NCI-H526 treated with DMSO at 0.1 percent for 48 hours (cell line): ENCODE results near the gene NCK2.
A peak's percentile ranks its signal among the peaks of the same experiment; 100 is the strongest.

ENCODE experiments used
- DNase-seq: peaks from one replicate; lab custom pipeline; 2025; lab: John Stamatoyannopoulos, UW

NCK2 gene

GRCh38 chr2:105744909-105745853, at the start of gene NCK2:
Gene NCK2 (plus strand): TSS chr2:105744912. CDS start chr2:105855064, 110,152 bp downstream.
- DNase-seq = no peak

GRCh38 chr2:105697781-105698449, 46.8 kb upstream of the NCK2 start:
- DNase-seq = peak; percentile 62

- DNase-seq = peak; percentile 35
Measured at GRCh38 chr2:105698820-105699219, 45.9 kb upstream of the NCK2 start.

GRCh38 chr2:105701042-105701441, 43.7 kb upstream of the NCK2 start:
- no peak for DNase-seq

GRCh38 chr2:105708697-105709096, 36.0 kb upstream of the NCK2 start:
- DNase-seq = no peak

GRCh38 chr2:105711394-105711793, 33.3 kb upstream of the NCK2 start:
- no peak for DNase-seq

- no peak for DNase-seq
Measured at GRCh38 chr2:105712166-105712915, 32.4 kb upstream of the NCK2 start.

GRCh38 chr2:105712981-105713596, 31.6 kb upstream of the NCK2 start:
- DNase-seq = no peak

GRCh38 chr2:105714141-105714540, 30.6 kb upstream of the NCK2 start:
- DNase-seq = no peak

- no peak for DNase-seq
Measured at GRCh38 chr2:105718846-105719481, 25.7 kb upstream of the NCK2 start.

GRCh38 chr2:105721991-105722511, 22.7 kb upstream of the NCK2 start:
- no peak for DNase-seq

- no peak for DNase-seq
Measured at GRCh38 chr2:105722726-105723297, 21.9 kb upstream of the NCK2 start.

GRCh38 chr2:105723431-105723830, 21.3 kb upstream of the NCK2 start:
- no peak for DNase-seq

GRCh38 chr2:105725388-105725787, 19.3 kb upstream of the NCK2 start:
- DNase-seq = no peak

GRCh38 chr2:105730170-105730569, 14.5 kb upstream of the NCK2 start:
- DNase-seq = no peak

- DNase-seq = no peak
Measured at GRCh38 chr2:105731511-105731910, 13.2 kb upstream of the NCK2 start.

GRCh38 chr2:105732101-105732500, 12.6 kb upstream of the NCK2 start:
- DNase-seq = no peak

- no peak for DNase-seq
Measured at GRCh38 chr2:105732955-105733607, 11.6 kb upstream of the NCK2 start.

GRCh38 chr2:105733875-105734274, 10.8 kb upstream of the NCK2 start:
- no peak for DNase-seq

GRCh38 chr2:105734762-105735538, 9.8 kb upstream of the NCK2 start:
- peak; percentile 62 for DNase-seq
